Measurements from ENCODE around the gene RXFP1. TPM values are rescaled to one million over a fixed set of nuclear protein-coding genes. Genes with fewer than 3 reads are reported as not detected.
"Not testable (repeated sequence)": the region's sequence is repeated elsewhere in the genome, so short reads cannot be mapped to it uniquely, and the experiment has no call there.

RXFP1 gene
- total RNA-seq, 1 donor, result not detected

DNA sequence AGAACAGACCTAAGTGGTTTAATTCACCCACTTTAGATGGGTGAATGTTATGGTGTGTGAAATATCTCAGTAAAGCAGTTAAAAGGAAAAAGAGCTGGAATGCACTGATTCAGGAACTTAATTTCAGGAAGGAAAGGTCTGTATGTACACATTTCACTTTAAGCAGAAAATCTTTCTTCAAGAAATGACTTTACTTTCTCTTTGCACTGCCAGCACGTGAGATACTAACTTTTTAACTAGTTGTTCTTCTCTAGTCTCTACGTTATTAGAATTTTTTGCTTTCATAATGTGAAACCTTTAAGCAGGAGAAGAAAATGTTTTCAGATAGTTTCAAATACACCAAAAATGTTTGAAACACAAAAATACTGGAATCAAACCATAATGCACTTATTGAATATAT, 131.2 kb downstream of the RXFP1 start:
- H3K4me1 ChIP-seq (ENCODE audit: insufficient read depth, low read length), result no peaks in the 10 kb centered on the region
- peak overlapping the region; percentile 53 for H3K4me3 ChIP-seq (ENCODE audit: insufficient read depth, low read length)
- H4K20me1 ChIP-seq (ENCODE audit: insufficient read depth, low read length), result no peaks in the 10 kb centered on the region
- no peaks in the 10 kb centered on the region for H3K79me2 ChIP-seq (ENCODE audit: insufficient read depth, low read length)
- peak; percentile 8 for DNase-seq (ENCODE audit: insufficient read length, low spot score, missing footprints)
- no peaks in the 10 kb centered on the region for H3K27me3 ChIP-seq (ENCODE audit: insufficient read depth, low read length)
- peak overlapping the region; percentile 69 for H2AFZ ChIP-seq (ENCODE audit: low read length)
- H3K9me3 ChIP-seq (ENCODE audit: low read depth, low read length), result no peaks in the 10 kb centered on the region
- TF ChIP-seq, protein P1, sequence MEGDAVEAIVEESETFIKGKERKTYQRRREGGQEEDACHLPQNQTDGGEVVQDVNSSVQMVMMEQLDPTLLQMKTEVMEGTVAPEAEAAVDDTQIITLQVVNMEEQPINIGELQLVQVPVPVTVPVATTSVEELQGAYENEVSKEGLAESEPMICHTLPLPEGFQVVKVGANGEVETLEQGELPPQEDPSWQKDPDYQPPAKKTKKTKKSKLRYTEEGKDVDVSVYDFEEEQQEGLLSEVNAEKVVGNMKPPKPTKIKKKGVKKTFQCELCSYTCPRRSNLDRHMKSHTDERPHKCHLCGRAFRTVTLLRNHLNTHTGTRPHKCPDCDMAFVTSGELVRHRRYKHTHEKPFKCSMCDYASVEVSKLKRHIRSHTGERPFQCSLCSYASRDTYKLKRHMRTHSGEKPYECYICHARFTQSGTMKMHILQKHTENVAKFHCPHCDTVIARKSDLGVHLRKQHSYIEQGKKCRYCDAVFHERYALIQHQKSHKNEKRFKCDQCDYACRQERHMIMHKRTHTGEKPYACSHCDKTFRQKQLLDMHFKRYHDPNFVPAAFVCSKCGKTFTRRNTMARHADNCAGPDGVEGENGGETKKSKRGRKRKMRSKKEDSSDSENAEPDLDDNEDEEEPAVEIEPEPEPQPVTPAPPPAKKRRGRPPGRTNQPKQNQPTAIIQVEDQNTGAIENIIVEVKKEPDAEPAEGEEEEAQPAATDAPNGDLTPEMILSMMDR (IDR thresholded peaks at IDR 0.05; ENCODE audit: extremely low read depth, low read depth, low read length), result no peak
- H3K4me2 ChIP-seq (ENCODE audit: insufficient read depth, low read length), result peak overlapping the region; percentile 70
- no peak overlapping the region for H3K27ac ChIP-seq (ENCODE audit: low read depth, low read length)
- no peaks in the 10 kb centered on the region for H3K36me3 ChIP-seq (ENCODE audit: insufficient read depth, low read length)

DNA sequence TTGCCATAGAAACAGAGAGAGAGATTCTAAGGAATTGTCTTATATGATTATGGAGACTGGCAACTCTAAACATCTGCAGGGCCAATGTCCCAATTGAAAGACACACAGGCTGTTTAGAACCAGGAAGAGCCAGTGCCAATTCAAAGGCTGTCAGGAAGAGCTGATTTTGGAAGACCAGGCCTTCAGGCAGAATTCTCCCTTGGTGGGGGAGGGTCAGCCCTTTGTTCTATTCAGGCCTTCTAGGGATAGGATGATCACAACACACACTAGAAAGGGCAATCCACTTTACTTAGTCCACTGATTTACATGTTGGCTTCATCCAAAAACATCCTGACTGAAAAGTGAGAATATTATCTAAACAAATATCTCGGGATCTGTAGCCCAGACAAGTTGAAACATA, 134.8 kb downstream of the RXFP1 start:
- H3K4me1 ChIP-seq (ENCODE audit: insufficient read depth, low read length), result no peaks in the 10 kb centered on the region
- H3K27ac ChIP-seq (ENCODE audit: low read depth, low read length), result no peak overlapping the region
- no peak for DNase-seq (ENCODE audit: insufficient read length, low spot score, missing footprints)
- no peaks in the 10 kb centered on the region for H4K20me1 ChIP-seq (ENCODE audit: insufficient read depth, low read length)
- no peaks in the 10 kb centered on the region for H3K79me2 ChIP-seq (ENCODE audit: insufficient read depth, low read length)
- TF ChIP-seq, protein P1 (IDR thresholded peaks at IDR 0.05; ENCODE audit: extremely low read depth, low read depth, low read length), result no peak
- H3K36me3 ChIP-seq (ENCODE audit: insufficient read depth, low read length), result no peaks in the 10 kb centered on the region
- H3K27me3 ChIP-seq (ENCODE audit: insufficient read depth, low read length), result no peaks in the 10 kb centered on the region
- no peak overlapping the region for H2AFZ ChIP-seq (ENCODE audit: low read length)
- no peak overlapping the region for H3K4me2 ChIP-seq (ENCODE audit: insufficient read depth, low read length)
- no peaks in the 10 kb centered on the region for H3K9me3 ChIP-seq (ENCODE audit: low read depth, low read length)
- no peak overlapping the region for H3K4me3 ChIP-seq (ENCODE audit: insufficient read depth, low read length)

DNA sequence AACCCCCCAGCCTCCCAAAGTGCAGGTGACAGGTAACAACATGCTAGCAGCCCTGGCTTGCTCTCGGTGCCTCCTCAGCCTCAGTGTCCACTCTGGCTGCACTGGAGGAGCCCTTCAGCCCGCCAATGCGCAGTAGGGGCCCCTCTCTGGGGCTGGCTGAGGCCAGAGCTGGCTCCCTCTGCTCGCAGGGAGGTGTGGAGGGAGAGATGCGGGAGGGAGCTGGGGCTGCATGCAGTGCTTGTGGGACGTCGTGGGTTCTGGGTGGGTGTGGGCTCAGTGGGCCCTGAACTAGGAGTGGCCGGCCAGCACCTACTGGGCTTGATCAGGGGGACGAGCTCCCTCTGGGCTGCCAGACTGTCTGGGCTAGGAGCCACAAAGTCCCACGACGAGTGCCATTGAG, 135.6 kb downstream of the RXFP1 start:
- TF ChIP-seq, protein P1 (IDR thresholded peaks at IDR 0.05; ENCODE audit: extremely low read depth, low read depth, low read length), result no peak
- Histone ChIP-seq H3K4me1 (ENCODE audit: insufficient read depth, low read length) (no peaks in the 10 kb centered on the region), H3K9me3 (ENCODE audit: low read depth, low read length) (no peaks in the 10 kb centered on the region), H4K20me1 (ENCODE audit: insufficient read depth, low read length) (no peaks in the 10 kb centered on the region), H2AFZ (ENCODE audit: low read length) (no peak overlapping the region), H3K4me3 (ENCODE audit: insufficient read depth, low read length) (no peak overlapping the region), H3K27ac (ENCODE audit: low read depth, low read length) (no peak overlapping the region), H3K27me3 (ENCODE audit: insufficient read depth, low read length) (no peaks in the 10 kb centered on the region), H3K79me2 (ENCODE audit: insufficient read depth, low read length) (no peaks in the 10 kb centered on the region), H3K4me2 (ENCODE audit: insufficient read depth, low read length) (no peak overlapping the region), H3K36me3 (ENCODE audit: insufficient read depth, low read length) (no peaks in the 10 kb centered on the region)
- no peak for DNase-seq (ENCODE audit: insufficient read length, low spot score, missing footprints)

DNA sequence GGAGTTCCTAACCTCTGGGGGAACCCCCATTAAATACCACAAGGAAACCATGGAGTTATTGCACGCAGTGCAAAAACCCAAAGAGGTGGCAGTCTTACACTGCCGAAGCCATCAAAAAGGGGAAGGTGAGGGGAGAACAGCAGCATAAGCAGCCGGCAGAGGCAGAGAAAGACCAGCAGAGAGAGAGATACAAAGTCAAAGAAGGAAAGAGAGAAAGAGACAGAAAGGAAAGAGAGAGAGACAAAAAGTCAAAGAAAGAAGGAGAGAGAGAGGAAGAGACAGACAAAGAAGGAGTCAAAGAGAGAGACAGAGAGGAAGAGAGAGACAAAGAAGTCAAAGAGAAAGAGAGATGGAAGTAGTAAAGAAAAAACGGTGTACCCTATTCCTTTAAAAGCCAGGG, 141.6 kb downstream of the RXFP1 start:
- H3K9me3 ChIP-seq (ENCODE audit: low read depth, low read length); H3K36me3 ChIP-seq (ENCODE audit: insufficient read depth, low read length); H3K27ac ChIP-seq (ENCODE audit: low read depth, low read length); H4K20me1 ChIP-seq (ENCODE audit: insufficient read depth, low read length); DNase-seq (ENCODE audit: insufficient read length, low spot score, missing footprints); H3K4me3 ChIP-seq (ENCODE audit: insufficient read depth, low read length); H2AFZ ChIP-seq (ENCODE audit: low read length); H3K27me3 ChIP-seq (ENCODE audit: insufficient read depth, low read length); H3K4me2 ChIP-seq (ENCODE audit: insufficient read depth, low read length); H3K4me1 ChIP-seq (ENCODE audit: insufficient read depth, low read length); H3K79me2 ChIP-seq (ENCODE audit: insufficient read depth, low read length): not testable (repeated sequence)

DNA sequence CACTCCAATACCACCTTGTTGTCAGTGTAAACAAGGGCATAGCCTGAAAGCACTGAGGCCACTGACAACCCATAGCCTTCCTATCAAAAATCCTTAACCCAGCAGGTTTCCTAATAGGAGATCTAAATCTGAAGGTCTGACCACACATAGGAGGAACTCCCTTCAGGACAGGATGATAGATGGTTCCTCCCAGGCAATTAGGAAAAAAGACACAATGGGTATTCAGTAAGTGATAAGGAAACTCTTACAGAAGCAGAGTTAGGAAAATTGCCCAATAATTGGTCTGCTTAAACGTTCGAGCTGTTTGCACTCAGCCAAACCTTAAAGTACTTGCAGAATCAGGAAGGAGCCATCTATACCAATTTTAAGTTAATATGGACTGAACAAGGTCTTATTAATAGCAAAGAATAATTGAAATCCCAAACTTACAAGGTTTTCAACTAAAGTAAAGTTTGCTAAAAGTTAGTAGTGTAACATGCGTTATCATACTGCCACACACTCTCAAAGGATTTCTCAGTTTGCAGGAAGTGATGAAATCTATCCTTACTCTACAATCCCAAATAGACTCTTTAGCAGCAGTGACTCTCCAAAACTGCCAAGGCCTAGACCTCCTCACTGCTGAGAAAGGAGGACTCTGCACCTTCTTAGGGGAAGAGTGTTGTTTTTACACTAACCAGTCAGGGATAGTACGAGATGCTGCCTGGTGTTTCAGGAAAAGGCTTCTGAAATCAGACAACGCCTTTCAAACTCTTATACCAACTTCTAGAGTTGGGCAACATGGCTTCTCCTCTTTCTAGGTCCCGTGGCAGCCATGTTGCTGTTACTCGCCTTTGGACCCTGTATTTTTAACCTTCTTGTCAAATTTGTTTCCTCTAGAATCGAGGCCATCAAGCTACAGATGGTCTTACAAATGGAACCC, 142.3 kb downstream of the RXFP1 start:
- DNase-seq (ENCODE audit: insufficient read length, low spot score, missing footprints); H3K27me3 ChIP-seq (ENCODE audit: insufficient read depth, low read length); H3K27ac ChIP-seq (ENCODE audit: low read depth, low read length); H3K4me1 ChIP-seq (ENCODE audit: insufficient read depth, low read length); H3K4me2 ChIP-seq (ENCODE audit: insufficient read depth, low read length); H3K36me3 ChIP-seq (ENCODE audit: insufficient read depth, low read length); H3K4me3 ChIP-seq (ENCODE audit: insufficient read depth, low read length); H3K9me3 ChIP-seq (ENCODE audit: low read depth, low read length); H2AFZ ChIP-seq (ENCODE audit: low read length); H4K20me1 ChIP-seq (ENCODE audit: insufficient read depth, low read length); H3K79me2 ChIP-seq (ENCODE audit: insufficient read depth, low read length): not testable (repeated sequence)

All from osteoblast (primary cell).